Measurements from ENCODE around the gene PARP8.

GRCh38 chr5:50791813-50792212, 125.4 kb downstream of the PARP8 start:
- no peak for TF ChIP-seq CTCF (IDR thresholded peaks at IDR 0.05)
- TF ChIP-seq POLR2A (IDR thresholded peaks at IDR 0.05) = no peak
- no peak for TF ChIP-seq EP300 (IDR thresholded peaks at IDR 0.05)

Data from ovary (tissue), 3 donors.